PC-3 (cell line): Measurements from ENCODE around the gene TADA2A. TPM values are rescaled to one million over a fixed set of nuclear protein-coding genes. Genes with fewer than 3 reads are reported as not detected.

Experiments
- ATAC-seq: fragments of 200-7000 bp; cut with Tn5 transposase; 2 replicates; pipeline ENCODE4 v1.9.1; 2020; ENCODE audit warnings: mild to moderate bottlenecking, moderate library complexity
- BruUV-seq: library from RNA; stranded (reverse); fragments of 400-500 nt; replicated peaks from 2 replicates; lab custom pipeline; 2021; lab: Mats Ljungman, UMichigan
- CTCF ChIA-PET: fragments of 300-600 bp; sonication (Branson Sonifier 250); formaldehyde crosslinking; loops from one replicate; lab custom pipeline; 2022; ENCODE audit warnings: antibody characterized with exemption; lab: Charles Lee
- POLR2A ChIA-PET: fragments of 300-600 bp; sonication (Branson Sonifier 250); formaldehyde crosslinking; loops from one replicate; lab custom pipeline; 2022; ENCODE audit warnings: antibody characterized with exemption; ENCODE audit not compliant: unreplicated experiment; lab: Charles Lee
- DNase-seq: peaks from one replicate; pipeline ENCODE4 v3.0.0-alpha.2; 2015
- H2AFZ ChIP-seq: fragments of 300-600 bp; sonication (generic); 2 replicates; pipeline ENCODE4 v1.6.0; 2016; ENCODE audit warnings: antibody characterized with exemption, low read length
- H3F3A ChIP-seq: fragments of 300-600 bp; sonication (generic); one replicate; pipeline ENCODE4 v1.6.0; 2017; ENCODE audit warnings: antibody characterized with exemption, low read length, control low read depth, mild to moderate bottlenecking; ENCODE audit not compliant: unreplicated experiment
- H3K27ac ChIP-seq: fragments of 300-600 bp; sonication (generic); 2 replicates; pipeline ENCODE4 v1.5.1; 2016; ENCODE audit warnings: mild to moderate bottlenecking, low read length
- H3K27me3 ChIP-seq: fragments of 300-600 bp; sonication (generic); 2 replicates; pipeline ENCODE4 v1.6.1; 2016; ENCODE audit warnings: low read length, mixed read lengths
- H3K36me3 ChIP-seq: fragments of 300-600 bp; sonication (generic); 2 replicates; pipeline ENCODE4 v1.6.1; 2016; ENCODE audit warnings: low read depth, mixed run types, low read length, mixed read lengths
- H3K4me1 ChIP-seq: fragments of 300-600 bp; sonication (generic); 2 replicates; pipeline ENCODE4 v1.5.1; 2016; ENCODE audit warnings: low read length; ENCODE audit not compliant: insufficient read depth
- H3K4me2 ChIP-seq: fragments of 300-600 bp; sonication (generic); 2 replicates; pipeline ENCODE4 v1.6.0; 2016; ENCODE audit warnings: low read length
- H3K4me3 ChIP-seq: fragments of 300-600 bp; sonication (generic); 2 replicates; pipeline ENCODE4 v1.5.1; 2016; ENCODE audit warnings: mild to moderate bottlenecking, low read length, mixed read lengths
- H3K79me2 ChIP-seq: fragments of 300-600 bp; sonication (generic); 2 replicates; pipeline ENCODE4 v1.6.1; 2017; ENCODE audit warnings: low read length, mixed read lengths
- H3K9ac ChIP-seq: fragments of 300-600 bp; sonication (generic); 2 replicates; pipeline ENCODE4 v1.6.0; 2016; ENCODE audit warnings: mild to moderate bottlenecking, low read length
- H3K9me2 ChIP-seq: fragments of 300-600 bp; sonication (generic); replicated peaks from 2 replicates; pipeline ENCODE4 v1.6.1; 2016; ENCODE audit warnings: mixed run types, low read length, mixed read lengths
- H3K9me3 ChIP-seq: fragments of 300-600 bp; sonication (generic); 2 replicates; pipeline ENCODE4 v1.6.1; 2016; ENCODE audit warnings: low read length, mixed read lengths
- H4K20me1 ChIP-seq: fragments of 300-600 bp; sonication (generic); 2 replicates; pipeline ENCODE4 v1.6.1; 2016; ENCODE audit warnings: low read length, mixed read lengths
- CTCF ChIP-seq: fragments of 300-600 bp; sonication (generic); conservative IDR thresholded peaks from 2 replicates; pipeline ENCODE4 v1.5.1; 2017; ENCODE audit warnings: antibody characterized with exemption, low read depth, mild to moderate bottlenecking, low read length
- EZH2 ChIP-seq: fragments of 300-600 bp; sonication (generic); IDR thresholded peaks from one replicate; pipeline ENCODE4 v1.6.1; 2017; ENCODE audit warnings: antibody characterized with exemption, mild to moderate bottlenecking, low read length; ENCODE audit not compliant: unreplicated experiment
- EZH2phosphoT487 ChIP-seq: fragments of 300-600 bp; sonication (generic); IDR thresholded peaks from 2 replicates; pipeline ENCODE4 v1.6.1; 2018; ENCODE audit warnings: mild to moderate bottlenecking, antibody characterized with exemption, low read length, borderline replicate concordance
- intact Hi-C: fragments of 100-400 bp; cut with micrococcal nuclease; formaldehyde crosslinking; loops from 2 replicates; pipeline ENCODE4 v1.9.0; 2023
- total RNA-seq: library from RNA; depleted of rRNA; stranded (reverse); fragments of >200 nt; gene quantifications from 2 replicates; pipeline ENCODE4 v1.2.3, GENCODE V29; 2014

The TADA2A gene
- total RNA-seq, 1 experiment from 2014 or later, result 16.5 TPM

GRCh38 chr17:37489197-37490001, 82.7 kb downstream of the TADA2A start, which contains the start of gene DUSP14:
TSS of gene DUSP14 (plus strand) at chr17:37489891. CDS start at chr17:37512273, 22,382 bp downstream.
- DNase-seq (peak; percentile 83), ATAC-seq (peak; percentile 55)
- H3K4me3 ChIP-seq, result peak within 1 kb of the TSS; percentile 85
- peak within 1 kb of the TSS; percentile 98 for H3K27ac ChIP-seq
- H3K36me3 ChIP-seq, result no peaks in the 10 kb centered on the region
- peak within 1 kb of the TSS; percentile 72; the same call in 1 of the 2 replicates for H2AFZ ChIP-seq
- H3K9me3 ChIP-seq, result no peaks in the 10 kb centered on the region
- peak within 1 kb of the TSS; percentile 99 for H3K4me2 ChIP-seq
- peaks cover 44% of the 10 kb centered on the region for H3K79me2 ChIP-seq
- H3K27me3 ChIP-seq, result no peaks in the 10 kb centered on the region
- no peaks in the 10 kb centered on the region for H3F3A ChIP-seq
- ChIA-PET POLR2A (interaction anchor here (0.7 kb wide), 1 partner anchor 13 kb away, joined by 3 read pairs; no protein-coding TSS in a partner anchor), CTCF (interaction anchor here (0.5 kb wide), 2 partner anchors 8 to 91 kb away, joined by 3 read pairs; no protein-coding TSS in a partner anchor)
- no peaks in the 10 kb centered on the region for H3K9me2 ChIP-seq
- TF ChIP-seq EZH2, result no peak
- intact Hi-C loops, result loop anchor here (5.0 to 10.0 kb wide), 2 partner anchors 42 to 85 kb away; partner anchors contain the start of genes ACACA and TADA2A
- H3K9ac ChIP-seq, result peak within 1 kb of the TSS; percentile 87
- peaks cover 14% of the 10 kb centered on the region for H4K20me1 ChIP-seq
- TSS peak; percentile 69 for BruUV-seq
- H3K4me1 ChIP-seq, result peaks cover 47% of the 10 kb centered on the region

GRCh38 chr17:37490022-37490587, 83.4 kb downstream of the TADA2A start:
- Histone ChIP-seq H4K20me1 (peaks cover 16% of the 10 kb centered on the region), H3K27me3 (no peaks in the 10 kb centered on the region), H3F3A (no peaks in the 10 kb centered on the region), H3K4me2 (peak overlapping the region; percentile 94), H3K27ac (peak overlapping the region; percentile 91), H3K9me3 (no peaks in the 10 kb centered on the region), H2AFZ (0 out of 2 replicates have a peak overlapping the region, but pooled peaks have one; percentile 30), H3K36me3 (no peaks in the 10 kb centered on the region), H3K9me2 (no peaks in the 10 kb centered on the region), H3K9ac (peak overlapping the region; percentile 74), H3K4me3 (peak overlapping the region; percentile 85), H3K79me2 (peaks cover 52% of the 10 kb centered on the region), H3K4me1 (peaks cover 48% of the 10 kb centered on the region)
- peak; percentile 20; the same call in 1 of the 2 replicates for TF ChIP-seq CTCF
- no peak for TF ChIP-seq EZH2
- ChIA-PET POLR2A (interaction anchor here (0.7 kb wide), 1 partner anchor 14 kb away, joined by 3 read pairs; no protein-coding TSS in a partner anchor), CTCF (interaction anchor here (0.5 kb wide), 1 partner anchor 9 kb away, joined by 3 read pairs; no protein-coding TSS in a partner anchor)
- intact Hi-C loops, result no loop called here
- ATAC-seq (peak; percentile 9), DNase-seq (peak; percentile 38)
- no TSS peak for BruUV-seq

GRCh38 chr17:37490638-37491614, 84.2 kb downstream of the TADA2A start:
- intact Hi-C loops, result no loop called here
- H4K20me1 ChIP-seq, result peaks cover 16% of the 10 kb centered on the region
- BruUV-seq, result TSS peak; percentile 45
- H3K27me3 ChIP-seq, result no peaks in the 10 kb centered on the region
- POLR2A ChIA-PET, result interaction anchor here (0.6 kb wide), 1 partner anchor 14 kb away, joined by 3 read pairs; no protein-coding TSS in a partner anchor
- no peaks in the 10 kb centered on the region for H3K9me2 ChIP-seq
- peak overlapping the region; percentile 91 for H3K27ac ChIP-seq
- DNase-seq (peak; percentile 87), ATAC-seq (peak; percentile 37)
- no peaks in the 10 kb centered on the region for H3K36me3 ChIP-seq
- peaks cover 48% of the 10 kb centered on the region for H3K4me1 ChIP-seq
- CTCF ChIA-PET, result no interaction called here
- H3K4me2 ChIP-seq, result peak overlapping the region; percentile 94
- peak overlapping the region; percentile 85 for H3K4me3 ChIP-seq
- H3F3A ChIP-seq, result no peaks in the 10 kb centered on the region
- H3K9me3 ChIP-seq, result no peaks in the 10 kb centered on the region
- peak overlapping the region; percentile 74 for H3K9ac ChIP-seq
- no peak for TF ChIP-seq CTCF
- TF ChIP-seq EZH2, result no peak
- TF ChIP-seq EZH2phosphoT487, result no peak
- peak overlapping the region; percentile 49; the same call in 1 of the 2 replicates for H2AFZ ChIP-seq
- H3K79me2 ChIP-seq, result peaks cover 60% of the 10 kb centered on the region
